H1 (cell line): Measurements from ENCODE around the gene ACYP2. TPM values are rescaled to one million over a fixed set of nuclear protein-coding genes. Genes with fewer than 3 reads are reported as not detected.

Experiments used
- FOSL1 ChIP-seq: IDR thresholded peaks from 2 replicates; pipeline ENCODE4 v1.6.1; 2011; ENCODE audit warnings: mild to moderate bottlenecking, low read depth, low read length, moderate library complexity; ENCODE audit not compliant: insufficient read depth
- JUND ChIP-seq: IDR thresholded peaks from 2 replicates; pipeline ENCODE4 v1.6.1; 2011; ENCODE audit warnings: mild to moderate bottlenecking, improper control_type of control experiment, low read length
- POLR2AphosphoS5 ChIP-seq: IDR thresholded peaks from 2 replicates; pipeline ENCODE4 v1.6.1; 2011; ENCODE audit warnings: low read depth, low read length
- POU5F1 ChIP-seq: IDR thresholded peaks from 2 replicates; pipeline ENCODE4 v1.6.1; 2011; ENCODE audit warnings: low read depth, mild to moderate bottlenecking, low read length, moderate library complexity
- polyA plus RNA-seq, 7 experiments: library from polyadenylated mRNA; depleted of rRNA in 3 of 7; stranded (reverse) in 5 of 7; unstranded in 2 of 7; fragments of >200 nt in 5 of 7; fragments of 200-250 nt in 2 of 7; gene quantifications; 1 replicate in 5 of 7; 2 replicates in 1 of 7; 4 replicates in 1 of 7; pipeline versions ENCODE4 v1.2.1 to v1.2.3, GENCODE V29; 2011 to 2013; ENCODE audit warnings: missing spikeins in 2 of 7, mixed read lengths in 2 of 7
- total RNA-seq: library from RNA; stranded (reverse); fragmentation: NEBNext Ultra II Directional; extraction: Animal tissue kit (Norgen Biotek cat#: 25700); gene quantifications from 2 replicates; pipeline ENCODE4 v1.2.1, GENCODE V29; 2021
- TF ChIP-seq, protein P1 (sequence below): IDR thresholded peaks from 2 replicates; pipeline ENCODE4 v1.6.1; 2012; ENCODE audit warnings: inconsistent platforms

The ACYP2 gene
- total and polyA plus RNA-seq, 2 of the 8 experiments (the other 6 are each of a cell fraction or from before 2014, with no cell fraction given): 3.4 to 4.4 TPM

DNA sequence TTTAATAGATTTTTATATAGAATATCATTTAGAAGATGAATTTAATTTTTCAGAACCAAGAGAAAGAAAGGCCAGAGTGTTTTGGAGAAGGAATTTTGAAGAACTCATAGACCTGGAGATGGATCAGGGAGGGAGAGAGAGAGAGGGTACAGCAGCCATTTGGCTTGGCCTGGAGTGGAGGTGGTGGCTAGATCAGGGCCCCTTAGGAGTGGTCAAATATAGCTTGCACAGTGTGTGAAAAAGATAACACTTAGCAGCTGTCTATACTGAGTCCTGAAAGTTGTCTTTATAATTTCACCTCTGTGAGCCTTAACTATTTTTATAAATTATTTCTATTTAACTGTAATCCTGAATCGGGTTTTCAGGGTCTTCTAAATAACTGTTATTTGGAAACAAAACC lies 38.8 kb upstream of the ACYP2 start (continued):
- TF ChIP-seq POLR2AphosphoS5 (no peak), FOSL1 (no peak), JUND (no peak), POU5F1 (no peak)
- TF ChIP-seq, protein P1, sequence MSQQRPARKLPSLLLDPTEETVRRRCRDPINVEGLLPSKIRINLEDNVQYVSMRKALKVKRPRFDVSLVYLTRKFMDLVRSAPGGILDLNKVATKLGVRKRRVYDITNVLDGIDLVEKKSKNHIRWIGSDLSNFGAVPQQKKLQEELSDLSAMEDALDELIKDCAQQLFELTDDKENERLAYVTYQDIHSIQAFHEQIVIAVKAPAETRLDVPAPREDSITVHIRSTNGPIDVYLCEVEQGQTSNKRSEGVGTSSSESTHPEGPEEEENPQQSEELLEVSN: no peak
